Measurements from ENCODE around the gene CACNG4. TPM values are rescaled to one million over a fixed set of nuclear protein-coding genes. Genes with fewer than 3 reads are reported as not detected.

Gene CACNG4
- polyA plus RNA-seq, 1 donor = 10.0 TPM

GRCh38 chr17:66985338-66986237, 21.1 kb downstream of the CACNG4 start:
- no peak for DNase-seq

GRCh38 chr17:66986659-66987058, 22.2 kb downstream of the CACNG4 start:
- no peak for DNase-seq

- DNase-seq = no peak
These were observed 22.6 kb downstream of the CACNG4 start for GRCh38 chr17:66987059-66987616.

GRCh38 chr17:66988069-66988798, 23.7 kb downstream of the CACNG4 start:
- no peak for DNase-seq

- no peak for DNase-seq
These were observed 24.6 kb downstream of the CACNG4 start for GRCh38 chr17:66989076-66989475.

- DNase-seq = no peak
These were observed 25.1 kb downstream of the CACNG4 start for GRCh38 chr17:66989579-66989978.

GRCh38 chr17:66990047-66990446, 25.5 kb downstream of the CACNG4 start:
- no peak for DNase-seq

GRCh38 chr17:66992911-66993442, 28.5 kb downstream of the CACNG4 start:
- DNase-seq = no peak

- no peak for DNase-seq
These were observed 29.9 kb downstream of the CACNG4 start for GRCh38 chr17:66994361-66994760.

- DNase-seq = no peak
These were observed 30.5 kb downstream of the CACNG4 start for GRCh38 chr17:66994930-66995535.

- DNase-seq = no peak
These were observed 31.4 kb downstream of the CACNG4 start for GRCh38 chr17:66995944-66996343.

- DNase-seq = no peak
These were observed 32.4 kb downstream of the CACNG4 start for GRCh38 chr17:66996926-66997325.

- no peak for DNase-seq
These were observed 38.7 kb downstream of the CACNG4 start for GRCh38 chr17:67003231-67003630.

- no peak for DNase-seq
These were observed 39.7 kb downstream of the CACNG4 start for GRCh38 chr17:67004181-67004580.

GRCh38 chr17:67007266-67007665, 42.8 kb downstream of the CACNG4 start:
- DNase-seq = no peak

GRCh38 chr17:67008101-67008500, 43.6 kb downstream of the CACNG4 start:
- no peak for DNase-seq

- DNase-seq = no peak
These were observed 47.1 kb downstream of the CACNG4 start for GRCh38 chr17:67011527-67012175.

- no peak for DNase-seq
These were observed 49.4 kb downstream of the CACNG4 start for GRCh38 chr17:67013891-67014290.

GRCh38 chr17:67015001-67015400, 50.5 kb downstream of the CACNG4 start:
- no peak for DNase-seq

GRCh38 chr17:67016039-67016762, 51.7 kb downstream of the CACNG4 start:
- DNase-seq = no peak

- DNase-seq = no peak
These were observed 53.4 kb downstream of the CACNG4 start for GRCh38 chr17:67017910-67018309.

Measured in hindlimb muscle (tissue), 1 donor.